Measurements from ENCODE around the gene SLC1A3. TPM values are rescaled to one million over a fixed set of nuclear protein-coding genes. Genes with fewer than 3 reads are reported as not detected.
A peak's percentile ranks its signal among the peaks of the same experiment; 100 is the strongest.

SLC1A3 gene
- total and polyA plus RNA-seq, 4 experiments from 2014 or later: 1.3 to 2.3 TPM; not detected in 2

- no peaks in the 10 kb centered on the region for H3K9me3 ChIP-seq (ENCODE audit: control insufficient read depth in 1 of 2, low read length in 2 of 2)
- POLR2A ChIA-PET (ENCODE audit: partially characterized antibody): no interaction called here
- Mint-ChIP-seq H3K9me3 (peaks cover 0 to 2% (median 0%) of the 10 kb centered on the region in 8 donors), H3K4me1 (no peaks in the 10 kb centered on the region), H3K4me3 (no peak overlapping the region), H3K27ac (no peak overlapping the region), H3K36me3 (no peaks in the 10 kb centered on the region), H3K27me3 (peaks cover 4 to 5% of the 10 kb centered on the region in 2 donors)
- CTCF ChIA-PET (ENCODE audit: partially characterized antibody): no interaction called here
- intact Hi-C loops (cut with micrococcal nuclease): no loop called here
- H3K36me3 ChIP-seq (ENCODE audit: insufficient read depth, low read length): no peaks in the 10 kb centered on the region
- no peaks in the 10 kb centered on the region for H3K27me3 ChIP-seq (ENCODE audit: insufficient read depth, low read length)
- DNase-seq: no peak
- H3K27ac ChIP-seq (ENCODE audit: low read depth, low read length): no peak overlapping the region
- H3K4me1 ChIP-seq (ENCODE audit: insufficient read depth, low read length): no peaks in the 10 kb centered on the region
- H3K4me3 ChIP-seq (ENCODE audit: low read length in 2 of 2): no peak overlapping the region
Measured at GRCh38 chr5:36681711-36682110, 75.3 kb downstream of the SLC1A3 start.

DNA sequence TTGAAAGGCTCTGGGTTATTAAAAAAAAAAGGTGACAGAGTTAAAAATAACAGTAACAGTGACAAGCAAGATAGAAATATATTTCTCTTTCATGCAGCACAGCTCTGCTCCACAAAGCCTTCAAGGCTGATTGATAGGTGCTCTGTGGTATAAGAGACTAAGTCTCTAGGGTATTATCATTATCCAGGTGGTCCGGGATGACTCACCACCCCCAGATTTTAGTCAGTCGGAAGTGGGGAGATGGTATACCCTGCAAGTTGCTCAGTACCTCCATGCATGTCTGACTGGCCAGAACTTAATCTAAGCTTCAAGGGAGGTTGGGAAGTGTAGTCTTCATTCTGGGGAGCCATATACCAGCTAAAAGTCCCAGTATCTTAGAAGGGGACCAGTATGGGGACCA, 76.1 kb downstream of the SLC1A3 start:
- H3K4me1 ChIP-seq (ENCODE audit: insufficient read depth, low read length): no peaks in the 10 kb centered on the region
- no peak overlapping the region for H3K27ac Mint-ChIP-seq
- H3K4me3 ChIP-seq (ENCODE audit: low read length in 2 of 2): no peak overlapping the region
- H3K4me1 Mint-ChIP-seq: no peaks in the 10 kb centered on the region
- peaks cover 0 to 2% (median 0%) of the 10 kb centered on the region in 8 donors for H3K9me3 Mint-ChIP-seq
- ChIA-PET POLR2A (ENCODE audit: partially characterized antibody) (no interaction called here), CTCF (ENCODE audit: partially characterized antibody) (no interaction called here)
- intact Hi-C loops (cut with micrococcal nuclease): no loop called here
- no peak for DNase-seq
- no peaks in the 10 kb centered on the region for H3K36me3 ChIP-seq (ENCODE audit: insufficient read depth, low read length)
- no peaks in the 10 kb centered on the region for H3K27me3 ChIP-seq (ENCODE audit: insufficient read depth, low read length)
- peaks cover 4 to 5% of the 10 kb centered on the region in 2 donors for H3K27me3 Mint-ChIP-seq
- H3K4me3 Mint-ChIP-seq: no peak overlapping the region
- no peaks in the 10 kb centered on the region for H3K9me3 ChIP-seq (ENCODE audit: control insufficient read depth in 1 of 2, low read length in 2 of 2)
- H3K27ac ChIP-seq (ENCODE audit: low read depth, low read length): no peak overlapping the region
- no peaks in the 10 kb centered on the region for H3K36me3 Mint-ChIP-seq

- H3K27me3 Mint-ChIP-seq: peaks cover 6 to 9% of the 10 kb centered on the region in 2 donors
- H3K4me3 ChIP-seq (ENCODE audit: low read length in 2 of 2): no peak overlapping the region
- CTCF ChIA-PET (ENCODE audit: partially characterized antibody): interaction anchor here (1.6 kb wide), 1 partner anchor 12 kb away, joined by 4 read pairs; no protein-coding TSS in a partner anchor
- peaks cover 0 to 2% (median 0%) of the 10 kb centered on the region in 8 donors for H3K9me3 Mint-ChIP-seq
- H3K4me1 ChIP-seq (ENCODE audit: insufficient read depth, low read length): no peaks in the 10 kb centered on the region
- H3K36me3 Mint-ChIP-seq: no peaks in the 10 kb centered on the region
- no peak overlapping the region for H3K27ac Mint-ChIP-seq
- H3K27me3 ChIP-seq (ENCODE audit: insufficient read depth, low read length): no peaks in the 10 kb centered on the region
- H3K4me1 Mint-ChIP-seq: peaks cover 0 to 1% (median 0%) of the 10 kb centered on the region in 4 donors
- no peak overlapping the region for H3K27ac ChIP-seq (ENCODE audit: low read depth, low read length)
- H3K4me3 Mint-ChIP-seq: no peak overlapping the region
- no peaks in the 10 kb centered on the region for H3K36me3 ChIP-seq (ENCODE audit: insufficient read depth, low read length)
- H3K9me3 ChIP-seq (ENCODE audit: control insufficient read depth in 1 of 2, low read length in 2 of 2): no peaks in the 10 kb centered on the region
- DNase-seq: peak in 1 of 5 donors; percentile 35
- POLR2A ChIA-PET (ENCODE audit: partially characterized antibody): interaction anchor here (0.5 kb wide), 1 partner anchor 157 kb away, joined by 3 read pairs; no protein-coding TSS in a partner anchor
- intact Hi-C loops (cut with micrococcal nuclease): no loop called here
Measured at GRCh38 chr5:36683821-36684434, 77.5 kb downstream of the SLC1A3 start.

GRCh38 chr5:36685631-36686288, 79.4 kb downstream of the SLC1A3 start:
- POLR2A ChIA-PET (ENCODE audit: partially characterized antibody): no interaction called here
- Histone ChIP-seq H3K27ac (ENCODE audit: low read depth, low read length) (no peak overlapping the region), H3K4me1 (ENCODE audit: insufficient read depth, low read length) (peaks cover 11% of the 10 kb centered on the region), H3K36me3 (ENCODE audit: insufficient read depth, low read length) (no peaks in the 10 kb centered on the region), H3K27me3 (ENCODE audit: insufficient read depth, low read length) (no peaks in the 10 kb centered on the region), H3K4me3 (ENCODE audit: low read length in 2 of 2) (no peak overlapping the region), H3K9me3 (ENCODE audit: control insufficient read depth in 1 of 2, low read length in 2 of 2) (no peaks in the 10 kb centered on the region)
- Mint-ChIP-seq H3K36me3 (no peaks in the 10 kb centered on the region), H3K27ac (no peak overlapping the region), H3K4me1 (peaks cover 6 to 12% (median 9%) of the 10 kb centered on the region in 4 donors), H3K27me3 (peaks cover 9 to 17% of the 10 kb centered on the region in 2 donors), H3K9me3 (peaks cover 0 to 2% (median 0%) of the 10 kb centered on the region in 8 donors), H3K4me3 (no peak overlapping the region)
- intact Hi-C loops (cut with micrococcal nuclease): no loop called here
- DNase-seq: no peak
- CTCF ChIA-PET (ENCODE audit: partially characterized antibody): no interaction called here

GRCh38 chr5:36686881-36687280, 80.5 kb downstream of the SLC1A3 start:
- Histone ChIP-seq H3K9me3 (ENCODE audit: control insufficient read depth in 1 of 2, low read length in 2 of 2) (no peaks in the 10 kb centered on the region), H3K4me1 (ENCODE audit: insufficient read depth, low read length) (peaks cover 12% of the 10 kb centered on the region), H3K27ac (ENCODE audit: low read depth, low read length) (no peak overlapping the region), H3K4me3 (ENCODE audit: low read length in 2 of 2) (no peak overlapping the region), H3K27me3 (ENCODE audit: insufficient read depth, low read length) (no peaks in the 10 kb centered on the region), H3K36me3 (ENCODE audit: insufficient read depth, low read length) (no peaks in the 10 kb centered on the region)
- no peak for DNase-seq
- intact Hi-C loops (cut with micrococcal nuclease): no loop called here
- no peak overlapping the region for H3K27ac Mint-ChIP-seq
- POLR2A ChIA-PET (ENCODE audit: partially characterized antibody): no interaction called here
- CTCF ChIA-PET (ENCODE audit: partially characterized antibody): interaction anchor here (2.5 kb wide), 1 partner anchor 13 kb away, joined by 10 read pairs; no protein-coding TSS in a partner anchor
- H3K4me1 Mint-ChIP-seq: peaks cover 6 to 13% (median 9%) of the 10 kb centered on the region in 4 donors
- peaks cover 9 to 24% of the 10 kb centered on the region in 2 donors for H3K27me3 Mint-ChIP-seq
- peak overlapping the region in 1 of 8 donors; percentile 45 for H3K4me3 Mint-ChIP-seq
- H3K9me3 Mint-ChIP-seq: peaks cover 0 to 2% (median 0%) of the 10 kb centered on the region in 8 donors
- no peaks in the 10 kb centered on the region for H3K36me3 Mint-ChIP-seq

DNA sequence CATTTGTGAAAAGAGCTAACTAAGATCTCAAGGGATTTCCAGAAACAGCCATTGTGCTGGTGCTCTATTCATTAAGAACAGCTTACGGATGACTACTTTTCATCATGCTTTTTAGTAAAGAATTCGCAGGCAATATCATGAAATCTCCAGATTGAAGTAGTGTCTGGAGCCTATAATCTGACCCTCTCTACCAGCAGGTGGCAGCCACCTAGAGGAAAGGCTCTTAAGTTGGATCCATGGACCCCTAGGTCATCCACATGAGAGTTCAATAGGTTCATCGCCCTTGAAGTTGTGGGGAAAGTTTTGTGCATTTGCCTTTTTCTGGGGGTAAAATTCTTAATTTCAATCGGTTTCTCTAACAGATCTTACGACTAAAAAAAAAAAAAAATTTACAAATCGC, 82.3 kb downstream of the SLC1A3 start:
- intact Hi-C loops (cut with micrococcal nuclease): no loop called here
- no peaks in the 10 kb centered on the region for H3K9me3 ChIP-seq (ENCODE audit: control insufficient read depth in 1 of 2, low read length in 2 of 2)
- no peak overlapping the region for H3K4me3 ChIP-seq (ENCODE audit: low read length in 2 of 2)
- peaks cover 12% of the 10 kb centered on the region for H3K4me1 ChIP-seq (ENCODE audit: insufficient read depth, low read length)
- Mint-ChIP-seq H3K4me3 (peak overlapping the region in 4 of 8 donors; percentile 32 to 61 (median 55)), H3K4me1 (peaks cover 6 to 13% (median 9%) of the 10 kb centered on the region in 4 donors), H3K27ac (no peak overlapping the region), H3K27me3 (peaks cover 9 to 24% of the 10 kb centered on the region in 2 donors), H3K9me3 (peaks cover 0 to 2% (median 0%) of the 10 kb centered on the region in 8 donors), H3K36me3 (no peaks in the 10 kb centered on the region)
- CTCF ChIA-PET (ENCODE audit: partially characterized antibody): interaction anchor here (0.7 to 2.5 kb wide), 4 partner anchors 12 to 28 kb away, joined by 3 to 10 read pairs (median 3); no protein-coding TSS in a partner anchor
- POLR2A ChIA-PET (ENCODE audit: partially characterized antibody): no interaction called here
- no peaks in the 10 kb centered on the region for H3K36me3 ChIP-seq (ENCODE audit: insufficient read depth, low read length)
- H3K27ac ChIP-seq (ENCODE audit: low read depth, low read length): no peak overlapping the region
- DNase-seq: no peak
- H3K27me3 ChIP-seq (ENCODE audit: insufficient read depth, low read length): no peaks in the 10 kb centered on the region

DNA sequence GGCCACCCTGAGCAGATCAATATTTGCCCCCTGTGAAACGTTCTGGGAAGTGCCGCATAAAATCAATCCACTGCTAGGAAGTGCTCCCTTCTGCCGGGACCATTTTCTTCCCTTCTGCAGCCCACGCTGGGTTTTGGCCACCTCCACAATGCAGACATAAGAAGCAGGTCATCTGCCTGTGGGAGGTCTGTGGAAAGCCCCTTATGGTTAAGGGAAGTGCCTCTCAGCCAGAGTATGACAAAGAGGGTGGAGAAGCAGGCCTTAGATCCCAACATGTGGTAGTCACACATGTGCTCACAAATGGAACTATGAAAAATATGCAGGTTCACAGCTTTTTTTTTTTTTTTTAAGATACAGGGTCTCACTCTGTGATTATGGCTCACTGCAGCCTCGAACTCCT, 82.8 kb downstream of the SLC1A3 start:
- H3K9me3 ChIP-seq (ENCODE audit: control insufficient read depth in 1 of 2, low read length in 2 of 2): no peaks in the 10 kb centered on the region
- POLR2A ChIA-PET (ENCODE audit: partially characterized antibody): no interaction called here
- H3K27me3 ChIP-seq (ENCODE audit: insufficient read depth, low read length): no peaks in the 10 kb centered on the region
- H3K4me1 ChIP-seq (ENCODE audit: insufficient read depth, low read length): peaks cover 12% of the 10 kb centered on the region
- no peak overlapping the region for H3K4me3 ChIP-seq (ENCODE audit: low read length in 2 of 2)
- H3K27ac Mint-ChIP-seq: no peak overlapping the region
- CTCF ChIA-PET (ENCODE audit: partially characterized antibody): interaction anchor here (1.1 to 2.9 kb wide), 6 partner anchors 11 to 194 kb away, joined by 3 to 28 read pairs (median 4); no protein-coding TSS in a partner anchor
- peaks cover 9 to 26% of the 10 kb centered on the region in 2 donors for H3K27me3 Mint-ChIP-seq
- intact Hi-C loops (cut with micrococcal nuclease): no loop called here
- H3K4me1 Mint-ChIP-seq: peaks cover 6 to 13% (median 9%) of the 10 kb centered on the region in 4 donors
- H3K36me3 Mint-ChIP-seq: no peaks in the 10 kb centered on the region
- no peak overlapping the region for H3K27ac ChIP-seq (ENCODE audit: low read depth, low read length)
- peak overlapping the region in 6 of 8 donors; percentile 2 to 39 (median 18) for H3K4me3 Mint-ChIP-seq
- no peaks in the 10 kb centered on the region for H3K36me3 ChIP-seq (ENCODE audit: insufficient read depth, low read length)
- H3K9me3 Mint-ChIP-seq: peaks cover 0 to 2% (median 0%) of the 10 kb centered on the region in 8 donors
- no peak for DNase-seq

Data from CD4-positive, alpha-beta memory T cell (primary cell).